Karpas-422 (cell line): ENCODE results near the gene C9orf50. TPM values are rescaled to one million over a fixed set of nuclear protein-coding genes. Genes with fewer than 3 reads are reported as not detected.

Source experiments
- DNase-seq: peaks from one replicate; pipeline ENCODE4 v3.0.0-alpha.2; 2015
- H2AFZ ChIP-seq: fragments of 200-600 bp; sonication (generic); 2 replicates; pipeline ENCODE4 v1.6.1; 2014; ENCODE audit warnings: antibody characterized with exemption, low read length, mixed read lengths
- H3K27ac ChIP-seq: fragments of 200-600 bp; sonication (generic); 2 replicates; pipeline ENCODE4 v1.5.1; 2014; ENCODE audit warnings: mild to moderate bottlenecking, low read length, moderate library complexity
- H3K27me3 ChIP-seq: fragments of 200-600 bp; sonication (generic); 2 replicates; pipeline ENCODE4 v1.6.1; 2014; ENCODE audit warnings: low read length, mixed read lengths
- H3K36me3 ChIP-seq: fragments of 200-600 bp; sonication (generic); 2 replicates; pipeline ENCODE4 v1.6.1; 2014; ENCODE audit warnings: low read length, mixed read lengths; ENCODE audit not compliant: insufficient read depth
- H3K4me1 ChIP-seq: fragments of 200-600 bp; sonication (generic); 2 replicates; pipeline ENCODE4 v1.6.1; 2014; ENCODE audit warnings: mild to moderate bottlenecking, low read length, mixed read lengths
- H3K4me2 ChIP-seq: fragments of 200-600 bp; sonication (generic); 2 replicates; pipeline ENCODE4 v1.6.1; 2014; ENCODE audit warnings: low read length, low read depth, mild to moderate bottlenecking; ENCODE audit not compliant: poor library complexity, severe bottlenecking
- H3K4me3 ChIP-seq: fragments of 200-600 bp; sonication (generic); 2 replicates; pipeline ENCODE4 v1.5.1; 2014; ENCODE audit warnings: mild to moderate bottlenecking, antibody characterized with exemption, low read length, mixed read lengths
- H3K79me2 ChIP-seq: fragments of 200-600 bp; sonication (generic); 2 replicates; pipeline ENCODE4 v1.6.1; 2014; ENCODE audit warnings: mild to moderate bottlenecking, low read length, mixed read lengths
- H3K9ac ChIP-seq: fragments of 200-600 bp; sonication (generic); 2 replicates; pipeline ENCODE4 v1.6.0; 2014; ENCODE audit warnings: low read length
- H3K9me2 ChIP-seq: fragments of 200-600 bp; sonication (generic), shearing (Covaris generic); replicated peaks from 2 replicates; pipeline ENCODE4 v1.6.0; 2014; ENCODE audit warnings: mild to moderate bottlenecking, low read length, moderate library complexity; ENCODE audit not compliant: insufficient read depth
- H3K9me3 ChIP-seq: fragments of 300-700, 200-600 bp; sonication (generic); 2 replicates; pipeline ENCODE4 v1.6.1; 2014; ENCODE audit warnings: low read length, mixed read lengths
- H4K20me1 ChIP-seq: fragments of 200-600 bp; sonication (generic); 2 replicates; pipeline ENCODE4 v1.6.1; 2014; ENCODE audit warnings: mild to moderate bottlenecking, antibody characterized with exemption, low read length, low read depth; ENCODE audit not compliant: insufficient read depth
- total RNA-seq: library from RNA; depleted of rRNA; stranded (reverse); fragments of >200 nt; shearing (Covaris generic); gene quantifications from 2 replicates; pipeline ENCODE4 v1.2.3, GENCODE V29; 2014; ENCODE audit warnings: low replicate concordance

The C9orf50 gene
- total RNA-seq, 1 experiment from 2014 or later, result not detected

- Histone ChIP-seq H3K9ac (no peak overlapping the region), H2AFZ (peak overlapping the region; percentile 48; the same call in 1 of the 2 replicates), H3K9me3 (no peaks in the 10 kb centered on the region), H4K20me1 (peaks cover 29% of the 10 kb centered on the region), H3K4me2 (peak overlapping the region; percentile 89), H3K27me3 (no peaks in the 10 kb centered on the region), H3K36me3 (0 out of 2 replicates have a peak, but pooled peaks cover 11% of the 10 kb centered on the region), H3K9me2 (no peaks in the 10 kb centered on the region), H3K4me1 (peaks cover 44% of the 10 kb centered on the region), H3K4me3 (peak overlapping the region; percentile 57; the same call in 1 of the 2 replicates), H3K27ac (no peak overlapping the region), H3K79me2 (peaks cover 33% of the 10 kb centered on the region)
- DNase-seq, result peak; percentile 83
Measured at GRCh38 chr9:129624168-129624759, 3.4 kb upstream of the C9orf50 start.

DNA sequence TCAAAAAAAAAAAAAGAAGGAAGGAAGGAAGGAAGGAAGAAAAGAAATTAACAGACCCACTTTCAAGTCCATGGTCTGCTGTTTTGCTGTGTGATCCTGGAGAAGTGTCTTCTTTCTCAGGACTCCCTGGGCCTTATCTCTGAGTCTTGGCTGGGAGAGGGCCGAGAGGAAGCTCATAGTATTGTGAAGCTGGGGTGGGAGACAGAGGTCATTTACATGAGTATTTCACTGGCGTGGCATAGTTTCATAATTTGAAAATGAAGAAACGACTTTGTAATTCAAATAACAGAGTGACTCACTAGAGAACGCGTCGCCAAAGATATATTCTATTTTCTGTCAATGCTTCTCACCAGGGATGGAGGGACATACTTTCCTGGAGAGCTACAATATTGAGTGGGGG, 2.4 kb upstream of the C9orf50 start:
- Histone ChIP-seq H3K36me3 (0 out of 2 replicates have a peak, but pooled peaks cover 3% of the 10 kb centered on the region), H3K9ac (no peak overlapping the region), H3K27me3 (no peaks in the 10 kb centered on the region), H3K4me2 (peak overlapping the region; percentile 52), H3K9me2 (no peaks in the 10 kb centered on the region), H2AFZ (no peak overlapping the region), H3K4me3 (no peak overlapping the region), H3K4me1 (peaks cover 37% of the 10 kb centered on the region), H4K20me1 (peaks cover 20% of the 10 kb centered on the region), H3K27ac (no peak overlapping the region), H3K9me3 (no peaks in the 10 kb centered on the region), H3K79me2 (peaks cover 23% of the 10 kb centered on the region)
- DNase-seq, result peak; percentile 60

GRCh38 chr9:129619787-129620668, 873 bp downstream of the C9orf50 start:
- Histone ChIP-seq H3K27me3 (no peaks in the 10 kb centered on the region), H3K36me3 (no peaks in the 10 kb centered on the region), H3K9me3 (no peaks in the 10 kb centered on the region), H2AFZ (no peak overlapping the region), H3K9me2 (no peaks in the 10 kb centered on the region), H3K4me3 (no peak overlapping the region), H3K79me2 (no peaks in the 10 kb centered on the region), H4K20me1 (no peaks in the 10 kb centered on the region), H3K27ac (no peak overlapping the region), H3K4me2 (no peak overlapping the region), H3K9ac (no peak overlapping the region), H3K4me1 (peaks cover 18% of the 10 kb centered on the region)
- no peak for DNase-seq

- H2AFZ ChIP-seq, result no peak overlapping the region
- peak; percentile 67 for DNase-seq
- no peaks in the 10 kb centered on the region for H3K36me3 ChIP-seq
- H3K27me3 ChIP-seq, result no peaks in the 10 kb centered on the region
- no peaks in the 10 kb centered on the region for H3K4me1 ChIP-seq
- H3K9ac ChIP-seq, result no peak overlapping the region
- no peaks in the 10 kb centered on the region for H3K9me2 ChIP-seq
- no peak overlapping the region for H3K4me2 ChIP-seq
- H3K9me3 ChIP-seq, result no peaks in the 10 kb centered on the region
- no peaks in the 10 kb centered on the region for H3K79me2 ChIP-seq
- no peaks in the 10 kb centered on the region for H4K20me1 ChIP-seq
- no peak overlapping the region for H3K27ac ChIP-seq
- H3K4me3 ChIP-seq, result no peak overlapping the region
Measured at GRCh38 chr9:129617167-129617566, 3.7 kb downstream of the C9orf50 start.

DNA sequence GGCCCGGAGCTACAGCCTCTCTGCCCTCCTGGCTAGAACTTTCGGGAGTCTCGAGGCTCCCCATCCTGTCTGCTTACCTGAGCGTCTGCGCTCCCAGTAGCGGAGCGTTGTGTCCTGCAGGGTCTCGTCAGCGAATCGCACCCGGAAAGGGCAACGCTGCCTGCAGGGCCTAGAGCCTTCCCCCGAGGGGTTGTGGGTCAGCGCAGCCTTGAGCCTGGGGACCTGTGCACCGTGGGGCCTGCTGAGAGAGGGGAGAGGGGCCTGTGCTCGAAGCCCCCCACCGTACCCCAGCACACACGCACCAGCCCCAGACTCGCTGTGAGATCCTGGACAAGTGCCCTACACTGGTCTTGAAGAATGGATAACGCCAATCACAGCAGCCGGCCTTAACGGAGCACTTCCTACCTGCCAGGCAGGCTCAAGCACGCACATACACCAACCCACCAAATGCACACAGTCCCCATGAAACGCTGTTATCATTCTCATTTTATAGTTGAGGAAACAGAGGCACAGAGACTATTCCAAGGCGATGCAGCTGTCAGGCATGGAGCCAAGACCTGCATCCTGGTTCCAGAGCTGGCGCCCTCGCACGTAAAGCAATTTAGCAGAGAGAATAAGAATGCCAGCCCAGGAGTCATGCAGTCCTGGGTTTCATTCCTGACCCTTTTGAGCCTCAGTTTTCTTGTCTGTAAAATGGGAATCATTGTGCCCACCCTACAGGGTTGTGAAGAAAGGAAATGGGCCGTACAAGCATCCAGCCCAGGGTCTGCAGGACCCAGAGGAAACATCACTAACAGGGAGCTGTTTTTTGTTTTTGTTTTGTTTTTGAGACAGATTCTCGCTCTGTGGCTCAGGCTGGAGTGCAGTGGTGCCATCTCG, 5.3 kb downstream of the C9orf50 start:
- Histone ChIP-seq H3K79me2 (no peaks in the 10 kb centered on the region), H2AFZ (no peak overlapping the region), H3K4me2 (no peak overlapping the region), H3K4me3 (no peak overlapping the region), H3K4me1 (peaks cover 4% of the 10 kb centered on the region), H4K20me1 (no peaks in the 10 kb centered on the region; the same call in 1 of the 2 replicates), H3K27me3 (no peaks in the 10 kb centered on the region), H3K36me3 (no peaks in the 10 kb centered on the region), H3K9ac (no peak overlapping the region), H3K9me3 (no peaks in the 10 kb centered on the region), H3K27ac (no peak overlapping the region), H3K9me2 (no peaks in the 10 kb centered on the region)
- no peak for DNase-seq

GRCh38 chr9:129614932-129615331, 6.0 kb downstream of the C9orf50 start:
- Histone ChIP-seq H3K4me3 (no peak overlapping the region), H3K36me3 (no peaks in the 10 kb centered on the region), H3K4me1 (peaks cover 9% of the 10 kb centered on the region), H3K27me3 (no peaks in the 10 kb centered on the region), H3K9ac (no peak overlapping the region), H4K20me1 (no peaks in the 10 kb centered on the region; the same call in 1 of the 2 replicates), H3K27ac (no peak overlapping the region), H3K9me3 (no peaks in the 10 kb centered on the region), H3K79me2 (no peaks in the 10 kb centered on the region), H2AFZ (no peak overlapping the region), H3K4me2 (no peak overlapping the region), H3K9me2 (no peaks in the 10 kb centered on the region)
- DNase-seq, result no peak

DNA sequence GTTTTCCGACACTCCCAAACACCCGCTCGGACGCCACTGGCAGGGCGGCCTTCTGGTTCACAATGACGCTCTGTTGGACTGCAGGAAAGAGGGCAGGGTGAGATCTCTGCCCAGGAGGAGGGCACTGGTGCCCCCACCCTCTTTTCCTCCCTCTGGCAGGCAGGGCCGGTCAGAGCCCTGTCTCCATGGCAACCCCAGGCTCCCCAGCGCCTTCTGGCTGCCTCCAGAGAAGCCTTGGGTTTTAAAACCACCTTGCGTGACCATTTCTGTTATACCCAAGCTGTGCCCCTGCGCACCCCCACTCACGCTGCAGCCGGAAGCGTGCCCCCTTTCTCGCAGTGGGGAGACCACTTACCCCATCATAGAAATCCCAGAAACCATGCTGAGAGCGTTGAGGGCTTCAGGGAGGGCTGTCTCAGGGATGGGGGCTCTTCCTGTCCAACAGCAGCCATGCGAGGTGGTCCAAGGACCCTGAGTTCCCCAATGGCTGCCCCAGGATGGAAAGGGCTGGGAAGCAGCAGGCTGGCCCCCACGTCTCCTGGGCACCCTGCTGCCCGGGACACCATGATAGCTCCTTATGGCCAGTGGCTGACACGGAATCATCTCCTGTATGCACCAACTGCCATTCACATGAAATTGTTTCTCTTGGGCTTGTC, 7.3 kb downstream of the C9orf50 start:
- H3K9me3 ChIP-seq, result no peaks in the 10 kb centered on the region
- no peaks in the 10 kb centered on the region for H3K27me3 ChIP-seq
- H3K4me2 ChIP-seq, result no peak overlapping the region
- no peak for DNase-seq
- no peak overlapping the region for H3K9ac ChIP-seq
- H3K27ac ChIP-seq, result no peak overlapping the region
- H3K9me2 ChIP-seq, result no peaks in the 10 kb centered on the region
- no peaks in the 10 kb centered on the region; the same call in 1 of the 2 replicates for H4K20me1 ChIP-seq
- no peak overlapping the region for H3K4me3 ChIP-seq
- no peak overlapping the region for H2AFZ ChIP-seq
- H3K4me1 ChIP-seq, result peaks cover 13% of the 10 kb centered on the region
- no peaks in the 10 kb centered on the region for H3K36me3 ChIP-seq
- H3K79me2 ChIP-seq, result no peaks in the 10 kb centered on the region
